NK-92 (cell line): ENCODE results near the gene DNM1.
"Not testable (repeated sequence)": the region's sequence is repeated elsewhere in the genome, so short reads cannot be mapped to it uniquely, and the experiment has no call there.

Experiments
- DNase-seq: peaks from one replicate; lab custom pipeline; 2025; ENCODE audit not compliant: unreplicated experiment; lab: John Stamatoyannopoulos, UW

Gene DNM1

DNA sequence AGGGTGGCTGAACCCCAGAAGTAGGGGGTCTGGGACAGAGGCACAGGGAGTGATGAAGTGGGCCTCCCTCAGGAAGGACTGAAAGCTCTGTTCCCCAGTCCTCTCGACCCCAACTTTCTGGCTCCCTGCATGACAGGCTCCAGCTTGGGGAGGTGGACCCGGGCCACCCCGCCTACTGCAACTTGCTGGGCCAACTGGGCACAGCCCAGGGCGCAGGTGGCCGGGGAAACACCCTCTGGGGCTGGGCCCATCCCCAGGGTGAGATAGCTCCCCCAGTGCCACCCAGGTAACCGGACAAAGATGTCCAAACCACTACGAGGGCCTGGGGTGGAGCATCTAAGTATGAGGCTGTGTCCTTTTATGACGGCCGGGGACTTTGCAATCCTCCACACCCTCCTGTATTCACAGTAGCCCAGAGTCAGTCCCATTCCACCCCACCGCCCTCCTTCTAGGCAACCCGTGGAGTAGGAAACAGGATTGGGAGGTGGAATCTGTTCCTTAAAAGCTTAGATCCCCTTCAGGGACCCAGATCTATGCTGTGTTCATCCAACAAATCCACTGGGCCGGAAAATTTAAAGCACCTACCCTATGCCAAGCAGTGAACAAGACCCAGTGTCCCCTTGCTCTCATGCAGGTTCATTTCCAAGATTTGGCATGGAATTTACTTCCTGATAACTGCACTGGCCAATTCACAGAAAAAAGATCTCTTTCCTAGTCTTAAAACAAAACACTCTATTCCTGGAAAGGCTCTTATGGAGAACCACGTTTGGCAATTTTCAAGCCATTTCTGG is 19.9 kb downstream of the DNM1 start:
- no peak for DNase-seq

GRCh38 chr9:128224877-128225276 is 21.7 kb downstream of the DNM1 start:
- no peak for DNase-seq

DNA sequence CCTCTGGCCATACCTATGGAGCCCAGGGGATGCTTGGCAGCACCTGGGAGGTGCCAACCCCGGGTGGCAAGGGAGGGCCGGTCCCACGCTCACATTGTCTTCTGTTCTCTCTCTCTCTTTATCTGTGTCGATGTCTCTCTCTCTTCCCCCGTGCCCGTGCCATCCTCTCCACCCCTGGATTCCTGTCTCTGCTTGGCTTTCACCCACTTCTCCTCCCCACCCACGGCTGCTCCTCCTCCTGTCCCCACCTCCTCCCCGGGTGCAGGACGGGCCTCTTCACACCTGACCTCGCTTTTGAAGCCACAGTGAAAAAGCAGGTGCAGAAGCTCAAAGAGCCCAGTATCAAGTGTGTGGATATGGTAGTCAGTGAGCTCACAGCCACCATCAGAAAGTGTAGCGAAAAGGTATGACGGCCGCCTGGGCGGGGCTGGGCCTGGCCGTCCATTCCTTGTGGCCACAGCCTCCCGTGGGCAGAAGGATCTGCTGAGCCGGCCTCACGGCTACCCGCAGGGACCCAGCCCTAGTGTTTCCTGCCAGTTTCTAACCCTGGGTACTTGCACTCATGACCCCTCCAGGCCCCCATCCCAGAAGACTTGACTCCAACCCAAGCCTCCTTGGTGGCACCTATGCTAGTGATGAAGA is 22.7 kb downstream of the DNM1 start:
- DNase-seq = no peak

DNA sequence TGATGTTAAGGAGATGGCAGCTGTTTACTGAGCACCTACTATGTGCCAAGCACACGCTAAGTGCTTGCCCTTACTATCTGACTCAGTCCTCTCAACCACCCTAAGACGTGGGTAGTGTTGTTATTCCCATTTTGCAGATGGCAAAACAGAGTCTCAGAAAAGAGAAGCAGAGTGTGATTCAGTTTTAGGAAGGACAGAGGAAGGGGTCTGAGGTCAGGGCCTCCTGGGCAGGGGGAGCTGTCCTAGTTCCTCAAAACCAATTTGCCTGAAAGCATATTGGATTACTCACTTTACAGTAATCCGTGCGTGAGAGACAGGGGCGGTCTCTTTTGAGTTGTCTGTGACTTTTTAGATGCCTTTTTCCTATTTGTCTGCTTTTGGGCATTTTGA is 23.2 kb downstream of the DNM1 start:
- no peak for DNase-seq

DNA sequence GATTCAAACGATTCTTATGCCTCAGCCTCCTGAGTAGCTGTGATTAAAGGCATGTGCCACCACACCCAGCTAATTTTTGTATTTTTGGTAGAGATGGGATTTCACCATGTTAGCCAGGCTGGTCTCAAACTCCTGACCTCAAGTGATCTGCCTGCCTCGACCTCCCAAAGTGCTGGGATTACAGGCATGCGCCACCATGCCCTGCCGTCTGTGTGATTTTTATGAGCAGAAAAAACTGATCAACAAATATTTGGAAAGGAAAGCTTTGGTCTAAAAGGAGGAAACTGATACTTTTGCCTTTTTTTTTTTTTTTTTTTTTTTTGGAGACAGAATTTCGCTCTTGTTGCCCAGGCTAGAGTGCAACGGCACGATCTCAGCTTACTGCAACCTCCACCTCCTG is 27.7 kb downstream of the DNM1 start:
- DNase-seq = not testable (repeated sequence)

DNA sequence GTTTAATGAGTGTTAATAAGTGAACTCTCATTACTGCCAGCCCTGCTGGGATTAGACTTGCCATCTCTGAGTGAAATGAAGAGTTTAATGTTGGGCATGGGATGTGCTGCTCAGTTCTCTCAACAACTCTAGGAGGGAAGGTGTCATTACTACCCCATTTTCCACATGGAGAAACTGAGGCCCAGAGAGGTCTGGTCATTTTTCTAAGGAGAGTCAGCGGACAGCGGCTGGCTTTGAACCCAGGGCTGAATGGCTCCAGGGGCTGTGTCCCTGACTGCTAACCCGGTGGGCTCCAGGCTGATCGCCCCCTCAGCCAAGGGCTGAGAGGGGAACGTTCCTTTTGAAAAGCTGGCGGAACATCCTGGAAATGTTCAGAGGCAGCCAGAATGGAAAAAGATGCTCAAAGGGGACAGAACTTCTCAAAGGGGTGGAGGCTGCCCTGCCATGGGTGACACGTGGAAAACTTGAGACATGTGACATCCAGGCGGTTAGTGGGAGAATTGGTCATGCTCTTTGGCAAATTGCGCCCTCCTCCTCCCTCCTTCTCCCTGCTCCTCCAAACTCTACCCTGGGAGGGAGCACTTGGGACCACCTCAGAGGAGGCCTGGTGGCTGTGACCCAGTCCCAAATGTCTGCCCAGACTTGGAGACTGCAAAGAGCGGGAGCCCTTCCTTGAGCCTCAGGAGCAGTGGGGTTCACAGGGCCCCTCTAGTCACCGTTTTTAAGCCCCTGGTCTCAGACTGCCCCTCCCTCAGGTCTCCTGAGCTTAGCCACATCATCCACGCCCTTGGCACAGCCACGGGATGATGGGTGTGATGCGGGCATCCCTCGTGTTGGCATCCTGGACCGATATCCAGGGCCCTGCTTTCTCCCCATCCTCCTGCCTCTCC is 28.7 kb downstream of the DNM1 start:
- no peak for DNase-seq

DNA sequence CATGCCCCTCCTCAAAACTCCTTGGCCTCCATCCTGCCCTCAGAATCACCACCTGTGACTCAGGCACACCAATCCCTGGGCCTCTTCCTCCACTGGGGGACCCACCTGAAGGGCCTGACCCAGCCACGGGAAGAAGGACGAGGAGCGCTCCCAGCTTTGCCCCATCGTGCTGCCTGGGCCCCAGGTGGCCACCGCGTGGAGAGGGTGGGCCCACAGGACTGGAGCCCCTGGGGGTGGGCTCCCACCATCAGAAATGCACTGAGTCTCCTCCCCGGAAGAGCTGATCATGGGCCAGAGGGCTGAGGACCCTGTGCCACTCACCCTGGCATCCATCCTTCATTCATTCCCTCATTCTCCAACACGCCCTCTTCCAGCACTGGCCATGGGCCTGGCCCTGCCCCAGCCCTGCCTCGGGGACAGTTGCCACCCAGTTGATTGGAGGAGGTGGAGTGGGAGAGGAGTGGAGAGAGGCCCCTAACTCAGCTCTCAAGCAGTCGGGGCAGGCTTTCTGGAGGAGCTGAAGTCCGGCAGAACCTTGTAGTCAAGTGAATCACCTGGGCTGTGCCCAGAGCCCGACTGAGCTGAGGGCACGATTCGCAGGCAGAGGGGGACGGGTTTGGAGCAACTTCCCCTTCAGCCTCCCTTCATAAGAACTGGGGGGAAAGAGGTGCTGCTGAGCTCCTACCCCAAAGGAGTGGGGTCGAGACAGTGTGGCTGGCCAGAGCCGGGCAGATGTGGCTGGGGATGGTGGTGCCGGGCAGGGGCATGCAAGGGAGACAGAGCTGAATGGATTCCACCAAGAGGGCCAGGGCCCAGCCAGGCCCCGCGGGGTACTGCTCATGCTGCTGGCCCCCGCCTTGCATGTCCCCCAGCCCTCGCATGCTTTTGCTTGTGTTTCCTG is 29.6 kb downstream of the DNM1 start:
- DNase-seq = no peak

DNA sequence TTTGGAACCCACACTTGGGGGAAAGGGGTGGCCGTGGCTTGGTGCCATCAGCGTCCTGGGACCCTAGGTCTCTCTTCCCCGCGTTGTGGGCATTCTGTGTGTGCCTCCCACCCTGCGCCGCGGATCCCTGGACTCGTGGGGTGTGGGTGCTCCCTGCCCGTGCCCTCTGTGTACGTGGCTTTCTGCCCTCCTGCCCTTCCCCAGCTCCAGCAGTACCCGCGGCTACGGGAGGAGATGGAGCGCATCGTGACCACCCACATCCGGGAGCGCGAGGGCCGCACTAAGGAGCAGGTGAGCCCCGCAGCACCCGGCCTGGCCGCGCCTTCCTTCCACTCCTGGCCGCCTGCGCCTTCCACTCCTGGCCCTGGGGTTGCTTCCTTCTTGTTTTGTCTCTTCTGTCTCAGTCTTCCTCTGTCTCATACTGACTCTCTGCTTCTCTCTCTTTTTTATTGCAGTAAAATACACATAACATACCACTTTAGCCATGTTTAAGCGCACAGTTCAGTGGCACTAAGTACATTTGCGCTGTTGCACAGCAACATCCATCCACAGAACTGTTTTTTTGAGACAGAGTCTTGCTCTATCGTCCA is 30.7 kb downstream of the DNM1 start:
- DNase-seq = no peak

GRCh38 chr9:128242124-128242523 is 38.9 kb downstream of the DNM1 start:
- DNase-seq = no peak

GRCh38 chr9:128242828-128243214 is 39.6 kb downstream of the DNM1 start:
- no peak for DNase-seq

DNA sequence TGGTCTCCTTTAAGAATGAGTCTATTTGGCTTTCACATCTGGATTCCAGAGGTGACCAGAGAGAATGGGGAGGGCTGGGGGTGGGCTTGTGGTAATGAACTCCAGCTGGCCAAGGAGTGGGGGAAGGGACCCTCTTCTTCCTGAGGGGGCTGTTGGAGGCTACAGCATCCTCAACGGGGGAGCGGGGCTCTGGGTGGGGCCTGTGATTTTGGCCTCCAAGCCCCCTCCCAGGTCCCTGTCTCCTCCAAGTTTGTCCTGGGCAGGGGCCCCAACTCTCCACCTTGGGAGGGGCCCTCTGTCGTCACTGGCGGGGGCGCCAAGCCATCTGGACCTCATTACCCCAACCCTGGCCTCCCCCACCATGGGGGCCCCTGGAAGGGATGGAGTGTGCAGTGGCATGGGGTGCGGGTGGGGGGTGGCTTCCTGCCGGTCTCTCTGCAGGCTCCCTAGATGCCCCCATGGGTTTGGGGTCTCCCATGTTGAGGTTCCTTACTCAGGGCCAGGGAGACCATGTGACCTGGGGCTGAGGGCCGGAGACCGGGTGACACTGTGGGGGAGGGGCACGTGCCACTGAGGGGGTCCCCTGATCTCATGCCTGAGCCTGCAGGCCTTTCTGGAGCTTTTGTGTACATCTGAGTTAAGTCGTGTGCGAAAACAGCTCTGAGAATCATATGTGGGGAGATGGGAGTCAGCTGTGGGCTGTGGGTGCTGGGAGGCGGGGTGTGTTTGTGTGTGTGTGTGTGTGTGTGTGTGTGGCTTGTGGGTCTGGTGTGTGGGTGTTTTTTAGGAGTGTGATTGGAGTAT is 40.2 kb downstream of the DNM1 start:
- no peak for DNase-seq

GRCh38 chr9:128244091-128244836 is 41.1 kb downstream of the DNM1 start:
- DNase-seq = no peak

DNA sequence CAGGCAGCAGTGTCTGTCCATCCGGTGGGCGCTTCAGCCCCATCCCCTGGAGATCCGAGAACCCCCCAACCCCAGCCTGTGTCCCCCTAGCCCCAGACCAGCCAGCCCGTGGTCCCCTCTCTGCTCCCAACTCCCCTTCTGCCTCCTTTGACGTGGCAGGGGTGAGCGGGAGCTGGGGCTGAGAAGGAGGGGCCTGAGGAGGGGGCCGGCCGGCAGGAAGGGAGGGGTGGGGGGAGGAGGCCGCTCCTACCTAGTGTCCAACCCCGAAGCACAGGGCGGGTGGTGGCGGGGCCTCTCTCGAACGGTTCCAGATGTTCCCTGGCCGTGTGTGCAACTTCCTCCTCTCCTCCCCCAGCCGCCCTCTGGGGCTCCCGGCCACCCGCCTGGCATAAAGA is 41.7 kb downstream of the DNM1 start:
- DNase-seq = no peak

GRCh38 chr9:128245421-128246151 is 42.4 kb downstream of the DNM1 start:
- no peak for DNase-seq

- DNase-seq = no peak
Observed at GRCh38 chr9:128246471-128246870, 43.3 kb downstream of the DNM1 start.

GRCh38 chr9:128247226-128247803 is 44.1 kb downstream of the DNM1 start:
- no peak for DNase-seq

GRCh38 chr9:128249558-128249907 is 46.4 kb downstream of the DNM1 start:
- DNase-seq = no peak
